Ovary (tissue), 10 donors: Measurements from ENCODE around the gene KIAA1143. TPM values are rescaled to one million over a fixed set of nuclear protein-coding genes. Genes with fewer than 3 reads are reported as not detected.
A peak's percentile ranks its signal among the peaks of the same experiment; 100 is the strongest.

Experiments used
- DNase-seq, 5 donors: peaks; one replicate each; pipeline ENCODE4 v3.0.0-alpha.2; 2019 to 2020
- H3K27ac ChIP-seq, 2 donors: fragments of 200-600 bp; one replicate each; pipeline versions ENCODE4 v1.5.1 to v1.8.0; 2019 to 2022
- H3K27me3 ChIP-seq: fragments of 200-600 bp; one replicate; pipeline ENCODE4 v1.8.0; 2022
- H3K36me3 ChIP-seq: fragments of 200-600 bp; sonication (generic); one replicate; pipeline ENCODE4 v1.5.1; 2019
- H3K4me1 ChIP-seq: one replicate; pipeline ENCODE4 v1.8.1; 2013; ENCODE audit warnings: mild to moderate bottlenecking, moderate library complexity; ENCODE audit not compliant: insufficient read depth
- H3K4me3 ChIP-seq: fragments of 200-600 bp; sonication (generic); one replicate; pipeline ENCODE4 v1.5.1; 2017
- H3K9me3 ChIP-seq, 2 donors: fragments of 200-600 bp in 1 of 2; sonication (generic) in 1 of 2; one replicate each; pipeline versions ENCODE4 v1.5.1 to v1.8.1; 2013 to 2019; ENCODE audit warnings: mild to moderate bottlenecking in 1 of 2, moderate library complexity in 1 of 2
- EP300 ChIP-seq: sonication (generic); formaldehyde crosslinking; IDR thresholded peaks from one replicate; pipeline ENCODE4 v1.6.1; 2017; ENCODE audit warnings: antibody characterized with exemption
- POLR2A ChIP-seq: fragments of 450-650 bp; IDR thresholded peaks from one replicate; pipeline ENCODE4 v1.6.1; 2017; ENCODE audit warnings: antibody characterized with exemption, mild to moderate bottlenecking, moderate library complexity
- WGBS, 3 donors: extraction: QIAGEN DNeasy Blood & Tissue Kit in 1 of 3; methylation state at CpG; one replicate each; pipeline versions ENCODE4 v1.1.5 to v1.1.7; 2013 to 2017; 5-methylcytosine and 5-hydroxymethylcytosine counted together
- intact Hi-C, 4 donors: fragments of 100-400 bp; cut with DNase I; formaldehyde crosslinking; loops; one replicate each; pipeline versions ENCODE4 v1.11.0 to v1.15.1; 2022 to 2023
- long read RNA-seq, 3 donors: library from polyadenylated mRNA in 2 of 3; unstranded in 2 of 3; transcript quantifications; one replicate each; pipeline ENCODE4 v2.0.0 and lab custom pipeline, GENCODE V29; 2021 to 2026
- polyA plus RNA-seq, 2 donors: library from polyadenylated mRNA; stranded (reverse); fragments of 200-250 nt in 1 of 2; fragments of 350-450 nt in 1 of 2; fragmentation: Illumina TruSeq in 1 of 2; extraction: RNeasy Lipid Tissue Mini Kit (QIAGEN cat#74804) in 1 of 2; gene quantifications; one replicate each; pipeline ENCODE4 v1.2.3, GENCODE V29; 2013 to 2014
- total RNA-seq, 7 donors: library from RNA; depleted of rRNA in 2 of 7; stranded (reverse); fragments of >200 nt in 2 of 7; fragmentation: NEBNext Ultra II Directional in 3 of 7; extraction: Animal tissue kit (Norgen Biotek cat#: 25700) in 3 of 7; gene quantifications; one replicate each; pipeline versions ENCODE4 v1.1.0 to v1.2.4, GENCODE V29; 2016 to 2023
- TF ChIP-seq, protein P1 (sequence below), 3 donors: fragments of 450-650 bp in 2 of 3; fragments of 200-600 bp in 1 of 3; IDR thresholded peaks; one replicate each; pipeline versions ENCODE4 v1.5.1 to v1.8.0; 2016 to 2022; ENCODE audit warnings: antibody characterized with exemption in 3 of 3, mild to moderate bottlenecking in 1 of 3
- donor health status: DM: no; HTN: no; CAD: no; lungs with moderate emphysema.
- donor health status: DM: no; HTN: no; CAD: no.
- donor health status: Bipolar disorder and iron deficiency.
- donor health status: DM: yes; HTN: yes; CAD: no.
- donor health status: DM: no; HTN: no; CAD: no.
- donor health status: DM: yes; HTN: yes; CAD: no.

The KIAA1143 gene
- 10 to 100 TPM; 23.7 to 55.4 (median 37.3) TPM for total RNA-seq
- polyA plus RNA-seq = 10 to 100 TPM; 22.4 to 44.6 TPM
- long read RNA-seq, donor 1, full-length matches to known transcripts = 13 of 28 reads
- long read RNA-seq, donor 1, partial matches to known transcripts = 1 of 28 reads
- long read RNA-seq, donor 1, other reads (novel, unspliced or antisense) = 14 of 28 reads
- long read RNA-seq, donor 2, full-length matches to known transcripts = 26 of 26 reads
- long read RNA-seq, donor 2, partial matches to known transcripts = 0 of 26 reads
- long read RNA-seq, donor 2, other reads (novel, unspliced or antisense) = 0 of 26 reads
- long read RNA-seq, donor 3, full-length matches to known transcripts = 11 of 20 reads
- long read RNA-seq, donor 3, partial matches to known transcripts = 0 of 20 reads
- long read RNA-seq, donor 3, other reads (novel, unspliced or antisense) = 9 of 20 reads

DNA sequence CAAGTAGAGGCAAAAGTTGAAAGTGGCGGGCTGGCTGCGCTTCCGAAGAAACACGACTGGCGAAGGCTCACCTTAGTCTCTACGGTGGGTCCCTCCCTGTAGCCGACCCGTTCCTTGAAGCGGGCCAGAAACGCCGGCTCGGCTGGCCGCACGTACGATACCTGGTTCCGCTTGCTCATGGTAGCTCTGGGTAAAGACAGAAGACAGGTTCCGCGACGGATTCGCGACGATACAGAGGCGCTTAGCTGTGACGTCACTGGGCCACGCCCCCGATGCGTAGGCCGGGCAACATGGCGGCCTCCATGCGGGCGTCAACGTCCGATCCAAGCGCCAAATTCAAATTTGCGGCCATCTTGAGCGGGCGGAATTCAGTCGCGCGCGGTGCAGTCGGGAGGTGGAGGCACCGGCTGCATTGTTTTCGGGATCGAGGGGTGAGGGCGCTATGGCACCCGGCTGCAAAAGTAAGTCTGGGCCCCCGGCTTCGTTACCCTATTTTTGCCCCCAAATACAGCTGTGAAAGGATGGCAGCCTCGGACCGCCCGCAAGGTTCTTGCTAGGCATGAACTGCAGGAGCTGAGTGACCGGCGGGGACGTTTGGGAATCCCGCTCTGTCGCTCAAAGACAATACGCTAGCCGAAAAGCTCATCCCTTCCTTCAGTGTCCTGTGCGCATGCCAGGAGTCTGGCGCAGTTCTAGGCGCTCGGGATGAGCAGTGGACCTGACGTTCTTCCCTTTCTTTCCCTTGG lies at the start of gene KIAA1143, which contains the start of gene KIF15:
TSS of gene KIAA1143 (minus strand) at position 196 of the 746 bp plus-strand sequence. CDS start at position 179, 17 bp downstream.
TSS of gene KIF15 (plus strand) at position 371 of the 746 bp plus-strand sequence. CDS start at position 443, 72 bp downstream.
- H3K9me3 ChIP-seq = peaks cover 0 to 4% of the 10 kb centered on the region in 2 donors
- H3K36me3 ChIP-seq = no peaks in the 10 kb centered on the region
- DNase-seq = peak; percentile 94 to 98 (median 97)
- H3K4me3 ChIP-seq = peak within 1 kb of the TSS; percentile 87
- no peaks in the 10 kb centered on the region for H3K27me3 ChIP-seq
- intact Hi-C loops = no loop called here
- no peak within 1 kb of the TSS for H3K27ac ChIP-seq
- peak; percentile 44 for TF ChIP-seq POLR2A
- TF ChIP-seq EP300 = no peak
- WGBS, 3 donors = 1 to 2% (median 2%) methylated on average over 62 to 64 of the region's 64 CpGs
- peaks cover 3% of the 10 kb centered on the region for H3K4me1 ChIP-seq

DNA sequence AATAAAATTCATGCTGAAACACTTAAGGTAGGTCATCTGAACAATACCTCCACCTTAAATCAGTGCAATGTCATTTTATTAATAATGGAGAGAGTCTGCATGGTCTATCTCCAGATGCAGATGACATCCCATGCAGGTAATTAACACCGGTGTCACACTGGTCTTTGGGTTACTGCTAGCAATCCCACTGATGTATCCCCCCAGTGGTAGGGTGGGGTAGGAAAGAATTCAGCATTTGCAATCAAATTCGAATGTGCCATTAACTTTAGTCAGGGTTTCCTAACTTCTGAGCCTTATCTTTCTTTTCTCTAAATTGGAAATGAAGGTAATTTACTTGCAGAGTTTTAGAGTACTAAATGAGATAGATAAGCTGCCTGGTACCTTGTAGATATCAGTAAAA lies 44.5 kb upstream of the KIAA1143 start:
- H3K36me3 ChIP-seq = no peaks in the 10 kb centered on the region
- H3K27ac ChIP-seq = no peak overlapping the region
- H3K4me1 ChIP-seq = no peaks in the 10 kb centered on the region
- TF ChIP-seq EP300 (no peak), POLR2A (no peak)
- TF ChIP-seq, protein P1, sequence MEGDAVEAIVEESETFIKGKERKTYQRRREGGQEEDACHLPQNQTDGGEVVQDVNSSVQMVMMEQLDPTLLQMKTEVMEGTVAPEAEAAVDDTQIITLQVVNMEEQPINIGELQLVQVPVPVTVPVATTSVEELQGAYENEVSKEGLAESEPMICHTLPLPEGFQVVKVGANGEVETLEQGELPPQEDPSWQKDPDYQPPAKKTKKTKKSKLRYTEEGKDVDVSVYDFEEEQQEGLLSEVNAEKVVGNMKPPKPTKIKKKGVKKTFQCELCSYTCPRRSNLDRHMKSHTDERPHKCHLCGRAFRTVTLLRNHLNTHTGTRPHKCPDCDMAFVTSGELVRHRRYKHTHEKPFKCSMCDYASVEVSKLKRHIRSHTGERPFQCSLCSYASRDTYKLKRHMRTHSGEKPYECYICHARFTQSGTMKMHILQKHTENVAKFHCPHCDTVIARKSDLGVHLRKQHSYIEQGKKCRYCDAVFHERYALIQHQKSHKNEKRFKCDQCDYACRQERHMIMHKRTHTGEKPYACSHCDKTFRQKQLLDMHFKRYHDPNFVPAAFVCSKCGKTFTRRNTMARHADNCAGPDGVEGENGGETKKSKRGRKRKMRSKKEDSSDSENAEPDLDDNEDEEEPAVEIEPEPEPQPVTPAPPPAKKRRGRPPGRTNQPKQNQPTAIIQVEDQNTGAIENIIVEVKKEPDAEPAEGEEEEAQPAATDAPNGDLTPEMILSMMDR (IDR thresholded peaks at IDR 0.05) = no peak
- no peak overlapping the region for H3K4me3 ChIP-seq
- WGBS, 3 donors = 95 to 99% (median 95%) methylated on average over 2 of the region's 2 CpGs
- no peaks in the 10 kb centered on the region for H3K27me3 ChIP-seq
- DNase-seq = no peak
- intact Hi-C loops = no loop called here
- H3K9me3 ChIP-seq = no peaks in the 10 kb centered on the region

DNA sequence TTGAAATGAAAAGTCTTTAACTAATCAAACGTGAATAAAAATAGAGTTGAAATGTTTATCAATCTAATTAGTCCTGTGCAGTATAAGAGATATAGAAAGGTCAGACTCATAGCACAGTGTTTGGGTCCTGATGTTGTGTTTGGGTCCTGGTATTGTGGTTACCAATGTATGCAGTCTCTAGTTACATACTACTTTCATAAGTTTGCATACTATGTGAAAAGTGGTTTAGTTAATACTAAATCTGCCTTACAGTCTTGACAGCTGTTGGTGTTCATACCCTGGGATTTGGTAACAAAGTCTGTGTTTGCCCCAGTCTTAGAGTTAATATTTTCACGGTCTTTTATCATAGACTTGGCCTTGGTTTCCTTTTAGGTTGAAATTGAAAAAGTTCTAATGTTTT lies 41.9 kb upstream of the KIAA1143 start:
- WGBS, 3 donors = 65 to 82% (median 76%) methylated on average over 2 of the region's 2 CpGs
- no peaks in the 10 kb centered on the region for H3K4me1 ChIP-seq
- H3K9me3 ChIP-seq = no peaks in the 10 kb centered on the region
- intact Hi-C loops = no loop called here
- H3K27ac ChIP-seq = no peak overlapping the region
- no peak for DNase-seq
- H3K36me3 ChIP-seq = no peaks in the 10 kb centered on the region
- no peaks in the 10 kb centered on the region for H3K27me3 ChIP-seq
- TF ChIP-seq EP300 (no peak), POLR2A (no peak)
- TF ChIP-seq, protein P1 (IDR thresholded peaks at IDR 0.05) = no peak
- H3K4me3 ChIP-seq = no peak overlapping the region

DNA sequence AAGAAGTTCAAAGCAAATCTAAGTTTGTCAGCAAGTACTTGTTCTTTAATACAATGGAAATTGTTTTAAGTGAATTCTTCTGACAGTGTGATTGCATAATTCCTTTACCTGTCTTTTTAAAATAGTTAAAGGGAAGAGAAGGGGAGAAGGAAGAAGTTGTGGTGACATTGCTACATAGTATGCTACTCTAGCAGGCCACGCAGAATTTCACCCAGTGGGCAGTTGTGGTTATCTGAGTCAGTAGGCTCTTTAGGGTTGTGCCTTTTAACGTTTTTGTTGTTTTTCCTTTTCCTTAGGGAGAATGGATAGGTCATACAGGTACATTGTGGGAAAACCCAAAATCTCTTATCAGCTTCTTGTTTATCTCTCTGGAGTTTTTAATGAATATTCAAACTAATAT lies 40.6 kb upstream of the KIAA1143 start:
- H3K27me3 ChIP-seq = no peaks in the 10 kb centered on the region
- DNase-seq = no peak
- no peaks in the 10 kb centered on the region for H3K36me3 ChIP-seq
- H3K4me1 ChIP-seq = no peaks in the 10 kb centered on the region
- intact Hi-C loops = no loop called here
- H3K9me3 ChIP-seq = no peaks in the 10 kb centered on the region
- WGBS, 3 donors = 80 to 84% (median 82%) methylated on average over 2 of the region's 2 CpGs
- no peak overlapping the region for H3K4me3 ChIP-seq
- H3K27ac ChIP-seq = no peak overlapping the region
- TF ChIP-seq EP300 = no peak
- TF ChIP-seq, protein P1 (IDR thresholded peaks at IDR 0.05) = no peak
